Right atrium auricular region (tissue), 2 donors: ENCODE measurements around the gene IGF2R. TPM values are rescaled to one million over a fixed set of nuclear protein-coding genes. Genes with fewer than 3 reads are reported as not detected.

Experiments
- DNase-seq: peaks from one replicate; pipeline ENCODE4 v3.0.0-alpha.2; 2019; ENCODE audit warnings: low spot score
- H3K27ac ChIP-seq, 2 donors: fragments of 200-600 bp; sonication (generic); 1 replicate in 1 of 2; 2 replicates in 1 of 2; pipeline ENCODE4 v1.5.1; 2016 to 2019
- H3K27me3 ChIP-seq, 2 donors: fragments of 200-600 bp; sonication (generic); one replicate each; pipeline versions ENCODE4 v1.5.1 to v1.6.0; 2017 to 2019
- H3K36me3 ChIP-seq: fragments of 200-600 bp; sonication (generic); one replicate; pipeline ENCODE4 v1.5.1; 2016
- H3K4me1 ChIP-seq, 2 donors: fragments of 200-600 bp; sonication (generic); one replicate each; pipeline versions ENCODE4 v1.5.1 to v1.6.0; 2017 to 2019
- H3K4me3 ChIP-seq, 2 donors: fragments of 200-600 bp; sonication (generic); 1 replicate in 1 of 2; 2 replicates in 1 of 2; pipeline ENCODE4 v1.5.1; 2017 to 2019; ENCODE audit warnings: mild to moderate bottlenecking in 1 of 2, moderate library complexity in 1 of 2
- H3K9me3 ChIP-seq, 2 donors: fragments of 200-600 bp; sonication (generic); one replicate each; pipeline ENCODE4 v1.5.1; 2019
- total RNA-seq, 2 donors: library from RNA; depleted of rRNA; stranded (reverse); fragments of >200 nt; gene quantifications; one replicate each; pipeline ENCODE4 v1.1.0, GENCODE V29; 2016
- TF ChIP-seq, protein P1 (sequence below), 2 donors: fragments of 200-600 bp; sonication (generic); IDR thresholded peaks; one replicate each; pipeline ENCODE4 v1.5.1; 2019; ENCODE audit warnings: antibody characterized with exemption in 2 of 2

Gene IGF2R
- total RNA-seq, 2 donors from 2014 or later: 47.9 to 48.9 TPM

DNA sequence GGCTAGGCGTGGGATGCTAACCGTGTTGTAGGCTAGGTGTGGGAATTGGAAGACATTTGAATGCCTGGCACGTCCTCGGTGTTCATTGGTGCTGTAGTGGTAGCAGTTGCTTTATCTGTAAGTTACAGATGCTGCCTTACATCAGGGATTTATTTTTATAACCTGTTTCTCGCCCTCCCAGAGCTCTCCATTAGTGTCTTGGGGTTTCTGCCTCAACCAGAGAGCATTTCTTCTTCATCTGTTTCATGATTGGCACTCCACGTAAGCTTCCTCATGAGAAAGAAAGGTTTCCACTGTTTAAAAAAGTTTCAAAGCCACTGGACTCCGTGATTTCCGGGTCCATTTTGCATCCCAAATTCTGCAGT lies 9.0 kb downstream of the IGF2R start:
- Histone ChIP-seq H3K27ac (peak overlapping the region; percentile 60 to 73), H3K36me3 (no peaks in the 10 kb centered on the region), H3K9me3 (no peaks in the 10 kb centered on the region), H3K4me3 (no peak overlapping the region), H3K4me1 (peaks cover 0 to 79% of the 10 kb centered on the region in 2 donors), H3K27me3 (no peaks in the 10 kb centered on the region)
- DNase-seq: no peak
- TF ChIP-seq, protein P1, sequence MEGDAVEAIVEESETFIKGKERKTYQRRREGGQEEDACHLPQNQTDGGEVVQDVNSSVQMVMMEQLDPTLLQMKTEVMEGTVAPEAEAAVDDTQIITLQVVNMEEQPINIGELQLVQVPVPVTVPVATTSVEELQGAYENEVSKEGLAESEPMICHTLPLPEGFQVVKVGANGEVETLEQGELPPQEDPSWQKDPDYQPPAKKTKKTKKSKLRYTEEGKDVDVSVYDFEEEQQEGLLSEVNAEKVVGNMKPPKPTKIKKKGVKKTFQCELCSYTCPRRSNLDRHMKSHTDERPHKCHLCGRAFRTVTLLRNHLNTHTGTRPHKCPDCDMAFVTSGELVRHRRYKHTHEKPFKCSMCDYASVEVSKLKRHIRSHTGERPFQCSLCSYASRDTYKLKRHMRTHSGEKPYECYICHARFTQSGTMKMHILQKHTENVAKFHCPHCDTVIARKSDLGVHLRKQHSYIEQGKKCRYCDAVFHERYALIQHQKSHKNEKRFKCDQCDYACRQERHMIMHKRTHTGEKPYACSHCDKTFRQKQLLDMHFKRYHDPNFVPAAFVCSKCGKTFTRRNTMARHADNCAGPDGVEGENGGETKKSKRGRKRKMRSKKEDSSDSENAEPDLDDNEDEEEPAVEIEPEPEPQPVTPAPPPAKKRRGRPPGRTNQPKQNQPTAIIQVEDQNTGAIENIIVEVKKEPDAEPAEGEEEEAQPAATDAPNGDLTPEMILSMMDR (IDR thresholded peaks at IDR 0.05): no peak

DNA sequence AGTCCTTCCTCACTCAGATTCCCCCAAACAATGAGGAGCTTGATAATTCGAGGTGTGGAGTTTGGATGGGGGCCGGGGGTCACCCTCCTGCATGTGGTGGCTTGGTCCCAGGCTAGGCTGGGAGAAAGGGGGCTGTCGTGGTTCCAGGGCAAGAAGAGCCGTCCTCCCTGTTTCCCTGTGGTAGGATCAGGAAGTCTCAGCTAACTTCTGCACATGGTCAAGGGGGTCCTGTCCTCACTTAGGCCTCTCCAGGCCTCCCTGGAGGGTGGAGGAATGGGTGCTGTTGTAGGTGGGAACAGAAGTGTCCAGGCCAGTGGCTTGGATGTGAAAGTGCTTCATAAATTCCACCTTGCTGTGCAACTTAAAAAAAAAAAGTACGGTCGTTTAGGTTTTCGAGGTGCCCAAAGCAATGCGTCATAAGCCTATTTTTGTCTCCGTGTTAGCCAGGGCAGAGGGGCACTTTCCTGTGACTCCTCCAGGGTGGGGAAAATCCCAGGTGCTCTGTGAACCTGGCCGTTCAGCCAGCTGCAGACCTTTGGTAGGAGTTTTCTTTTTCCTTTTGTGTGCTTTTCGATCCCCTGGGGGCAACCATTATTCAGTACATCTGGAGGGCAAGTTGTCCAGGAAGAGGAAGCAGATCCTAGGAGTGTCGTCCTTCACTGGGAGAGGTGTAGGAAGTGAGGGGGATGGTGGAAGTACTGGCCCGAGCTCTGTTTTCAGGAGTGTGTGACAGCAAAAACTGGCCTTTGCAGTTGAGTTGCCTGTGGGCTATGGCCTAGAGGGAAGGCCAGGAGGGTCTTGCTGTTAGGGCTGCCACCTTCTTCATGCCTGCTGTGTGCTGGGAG lies 9.6 kb downstream of the IGF2R start:
- Histone ChIP-seq H3K4me1 (peaks cover 0 to 79% of the 10 kb centered on the region in 2 donors), H3K9me3 (no peaks in the 10 kb centered on the region), H3K4me3 (no peak overlapping the region), H3K36me3 (no peaks in the 10 kb centered on the region), H3K27ac (peak overlapping the region; percentile 60 to 73), H3K27me3 (no peaks in the 10 kb centered on the region)
- no peak for DNase-seq
- TF ChIP-seq, protein P1 (IDR thresholded peaks at IDR 0.05): no peak

DNA sequence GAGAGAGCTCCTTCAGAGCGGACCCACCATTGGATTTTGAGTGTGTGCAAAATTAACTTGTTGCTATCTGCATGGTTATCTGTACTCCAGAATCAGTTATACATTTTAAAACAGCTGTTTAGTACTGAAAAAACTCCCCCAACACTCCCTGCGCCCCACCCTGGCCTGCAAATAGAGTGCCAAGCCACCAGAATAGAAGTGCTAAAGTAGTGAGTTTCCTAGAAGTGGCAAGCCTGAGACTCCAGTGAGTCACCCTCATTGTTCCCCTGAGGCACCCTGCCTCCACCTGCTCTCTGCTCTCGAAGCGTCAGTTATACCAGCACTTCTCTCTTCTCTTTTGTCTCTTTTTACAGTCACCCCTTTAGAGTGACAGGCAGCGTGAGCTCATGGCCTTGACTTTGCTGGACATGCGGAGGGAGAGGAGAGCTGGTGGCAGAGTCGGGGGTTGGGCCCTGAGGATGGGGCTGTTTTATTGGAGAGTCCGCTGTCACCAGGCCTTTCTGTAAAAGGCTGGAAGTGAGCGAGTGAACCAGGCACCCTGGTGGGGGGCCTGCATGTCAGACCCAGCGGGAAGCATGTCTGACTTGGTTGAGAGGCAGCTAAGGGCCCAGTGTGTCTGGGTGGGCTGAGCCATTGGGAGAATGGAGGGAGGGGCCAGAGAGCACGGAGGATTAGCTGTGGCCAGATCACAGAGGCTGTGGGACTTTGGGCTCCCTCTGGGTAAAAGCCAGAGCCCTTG lies 10.4 kb downstream of the IGF2R start:
- no peak for DNase-seq
- no peak overlapping the region for H3K4me3 ChIP-seq
- TF ChIP-seq, protein P1 (IDR thresholded peaks at IDR 0.05): no peak

DNA sequence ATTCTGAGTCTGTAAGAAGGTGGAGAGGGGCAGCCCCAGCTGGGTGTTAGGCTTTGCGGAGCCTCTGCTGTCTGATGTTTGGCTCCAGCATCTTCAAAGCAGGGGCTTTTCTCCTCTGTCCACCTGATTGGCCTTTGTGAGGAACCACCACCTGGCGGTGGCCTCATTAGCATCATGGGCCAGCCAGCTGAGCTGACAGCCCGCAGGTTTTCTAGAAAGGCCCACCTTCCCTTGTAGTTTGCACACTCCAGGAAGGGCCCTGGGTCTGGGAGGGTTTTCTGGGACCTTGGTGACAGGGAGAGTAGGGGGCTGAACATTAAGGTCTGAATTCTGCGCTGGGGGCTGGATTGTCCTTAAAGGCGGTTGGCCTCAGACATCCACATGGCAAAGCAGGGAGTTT lies 11.6 kb downstream of the IGF2R start:
- H3K27ac ChIP-seq: peak overlapping the region in 1 of 2 donors; percentile 37
- no peaks in the 10 kb centered on the region for H3K9me3 ChIP-seq
- peaks cover 0 to 89% of the 10 kb centered on the region in 2 donors for H3K4me1 ChIP-seq
- no peak overlapping the region for H3K4me3 ChIP-seq
- TF ChIP-seq, protein P1 (IDR thresholded peaks at IDR 0.05): no peak
- no peaks in the 10 kb centered on the region for H3K36me3 ChIP-seq
- H3K27me3 ChIP-seq: no peaks in the 10 kb centered on the region
- no peak for DNase-seq

More for the DNA sequence above, 10.4 kb downstream of the IGF2R start:
- H3K9me3 ChIP-seq: no peaks in the 10 kb centered on the region
- no peaks in the 10 kb centered on the region for H3K36me3 ChIP-seq
- H3K27ac ChIP-seq: peak overlapping the region; percentile 60 to 73
- no peaks in the 10 kb centered on the region for H3K27me3 ChIP-seq
- H3K4me1 ChIP-seq: peaks cover 0 to 79% of the 10 kb centered on the region in 2 donors

DNA sequence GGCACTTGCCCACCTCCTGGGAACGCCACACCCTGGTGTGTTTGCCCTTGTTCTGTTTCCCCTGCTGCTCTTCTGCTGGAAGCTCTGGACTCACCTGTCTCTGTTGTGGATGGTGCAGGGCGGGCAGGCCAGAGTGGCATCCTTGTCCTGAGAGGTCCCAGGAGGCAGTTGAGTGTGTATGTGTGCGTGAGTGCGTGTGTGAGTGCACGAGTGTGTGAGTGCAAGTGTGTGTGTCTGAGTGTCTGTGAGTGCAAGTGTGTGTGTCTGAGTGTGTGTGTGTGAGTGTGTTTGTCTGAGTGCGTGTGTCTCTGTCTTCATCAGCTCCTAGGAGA lies 12.2 kb downstream of the IGF2R start:
- peaks cover 0 to 95% of the 10 kb centered on the region in 2 donors for H3K4me1 ChIP-seq
- peak overlapping the region; percentile 80 for H3K27ac ChIP-seq
- TF ChIP-seq, protein P1 (IDR thresholded peaks at IDR 0.05): no peak
- DNase-seq: no peak
- H3K27me3 ChIP-seq: no peaks in the 10 kb centered on the region
- H3K36me3 ChIP-seq: no peaks in the 10 kb centered on the region
- no peaks in the 10 kb centered on the region for H3K9me3 ChIP-seq
- no peak overlapping the region for H3K4me3 ChIP-seq
